ENCODE data around the gene TEX101. TPM values are rescaled to one million over a fixed set of nuclear protein-coding genes. Genes with fewer than 3 reads are reported as not detected.

Gene TEX101
- total RNA-seq, 1 experiment from 2014 or later = not detected

GRCh38 chr19:43408043-43408442, 6.6 kb upstream of the TEX101 start:
- no TSS peak for BruUV-seq (replicated peaks)
- intact Hi-C loops (cut with micrococcal nuclease; ENCODE audit: unreplicated experiment) = no loop called here
- peaks cover 11% of the 10 kb centered on the region; the same call in 1 of the 2 replicates for H3F3A ChIP-seq (ENCODE audit: insufficient read depth, low read depth)

DNA sequence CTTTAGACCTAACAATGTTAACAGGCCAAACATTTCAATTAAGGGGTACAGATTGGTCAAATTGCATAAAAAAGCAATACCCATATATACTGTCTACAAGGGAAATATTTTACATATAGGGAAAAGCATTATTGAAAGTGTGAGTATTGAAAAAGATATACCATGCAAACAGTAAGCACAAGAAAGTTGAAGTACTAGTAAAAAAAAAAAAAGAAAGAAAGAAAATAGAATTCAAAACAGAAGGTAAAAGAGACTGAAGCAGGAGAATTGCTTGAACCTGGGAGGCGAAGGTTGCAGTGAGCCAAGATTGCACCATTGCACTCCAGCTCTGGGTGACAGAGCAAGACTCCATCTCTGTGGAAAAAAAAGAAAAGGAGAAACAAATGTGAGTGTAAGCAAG, 5.3 kb upstream of the TEX101 start:
- ChIA-PET CTCF (no interaction called here), POLR2A (ENCODE audit: unreplicated experiment) (no interaction called here)
- Histone ChIP-seq H2AFZ (no peak overlapping the region), H3K4me1 (replicated peaks; ENCODE audit: insufficient read depth) (peaks cover 12% of the 10 kb centered on the region; the same call in 1 of the 2 replicates), H3K4me3 (no peak overlapping the region), H3K9me2 (ENCODE audit: insufficient read depth) (no peaks in the 10 kb centered on the region), H3K79me2 (ENCODE audit: low read depth) (no peaks in the 10 kb centered on the region), H3K9me3 (ENCODE audit: insufficient read depth, low read depth) (no peaks in the 10 kb centered on the region; the same call in 1 of the 2 replicates), H3K36me3 (ENCODE audit: low read depth) (no peaks in the 10 kb centered on the region), H4K20me1 (ENCODE audit: insufficient read depth) (no peaks in the 10 kb centered on the region), H3K4me2 (no peak overlapping the region), H3K27me3 (ENCODE audit: insufficient read depth, low read depth) (no peaks in the 10 kb centered on the region), H3F3A (ENCODE audit: insufficient read depth, low read depth) (peaks cover 12% of the 10 kb centered on the region; the same call in 1 of the 2 replicates), H3K27ac (no peak overlapping the region)
- TF ChIP-seq CTCF (conservative IDR thresholded peaks at IDR 0.05) (no peak), EZH2 (IDR thresholded peaks at IDR 0.05; ENCODE audit: low read depth) (no peak)
- BruUV-seq (replicated peaks) = no TSS peak
- DNase-seq = no peak
- intact Hi-C loops (cut with micrococcal nuclease; ENCODE audit: unreplicated experiment) = no loop called here

More at GRCh38 chr19:43408043-43408442, 6.6 kb upstream of the TEX101 start:
- Histone ChIP-seq H3K4me2 (no peak overlapping the region), H2AFZ (no peak overlapping the region), H3K27ac (no peak overlapping the region), H3K4me1 (replicated peaks; ENCODE audit: insufficient read depth) (peaks cover 12% of the 10 kb centered on the region; the same call in 1 of the 2 replicates), H3K9me2 (ENCODE audit: insufficient read depth) (no peaks in the 10 kb centered on the region), H3K79me2 (ENCODE audit: low read depth) (no peaks in the 10 kb centered on the region), H3K4me3 (no peak overlapping the region), H3K36me3 (ENCODE audit: low read depth) (no peaks in the 10 kb centered on the region), H3K27me3 (ENCODE audit: insufficient read depth, low read depth) (no peaks in the 10 kb centered on the region), H4K20me1 (ENCODE audit: insufficient read depth) (no peaks in the 10 kb centered on the region), H3K9me3 (ENCODE audit: insufficient read depth, low read depth) (no peaks in the 10 kb centered on the region; the same call in 1 of the 2 replicates)
- ChIA-PET CTCF (no interaction called here), POLR2A (ENCODE audit: unreplicated experiment) (no interaction called here)
- TF ChIP-seq EZH2 (IDR thresholded peaks at IDR 0.05; ENCODE audit: low read depth) (no peak), CTCF (conservative IDR thresholded peaks at IDR 0.05) (no peak)
- DNase-seq = no peak

DNA sequence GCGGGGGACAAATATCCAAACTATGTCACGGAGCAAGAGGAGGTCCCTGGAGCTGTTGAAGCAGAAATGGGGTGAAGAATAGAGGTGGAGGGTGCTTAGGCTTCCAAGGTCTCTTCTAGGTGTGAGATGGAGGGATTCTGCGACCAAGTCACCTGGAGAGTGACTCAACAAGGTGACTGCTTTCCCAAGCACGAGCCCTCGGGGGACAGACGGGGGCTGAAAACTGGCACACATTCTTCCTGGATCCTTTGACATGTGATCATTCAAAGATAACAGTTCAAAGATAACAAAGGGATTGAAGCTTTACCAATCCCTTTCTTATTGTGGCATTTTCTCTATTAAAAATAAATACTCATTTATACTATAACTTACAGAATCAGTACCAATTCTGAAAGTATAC, 2.2 kb upstream of the TEX101 start:
- H3K27ac ChIP-seq = no peak overlapping the region
- peaks cover 12% of the 10 kb centered on the region; the same call in 1 of the 2 replicates for H3F3A ChIP-seq (ENCODE audit: insufficient read depth, low read depth)
- no peak overlapping the region for H2AFZ ChIP-seq
- no peaks in the 10 kb centered on the region for H3K79me2 ChIP-seq (ENCODE audit: low read depth)
- no TSS peak for BruUV-seq (replicated peaks)
- H3K36me3 ChIP-seq (ENCODE audit: low read depth) = no peaks in the 10 kb centered on the region
- no peaks in the 10 kb centered on the region for H3K27me3 ChIP-seq (ENCODE audit: insufficient read depth, low read depth)
- peak; percentile 41 to 72 for DNase-seq
- TF ChIP-seq EZH2 (IDR thresholded peaks at IDR 0.05; ENCODE audit: low read depth) (no peak), CTCF (conservative IDR thresholded peaks at IDR 0.05) (no peak)
- no peak overlapping the region for H3K4me3 ChIP-seq
- H3K4me1 ChIP-seq (replicated peaks; ENCODE audit: insufficient read depth) = peaks cover 18% of the 10 kb centered on the region
- ChIA-PET CTCF (no interaction called here), POLR2A (ENCODE audit: unreplicated experiment) (no interaction called here)
- intact Hi-C loops (cut with micrococcal nuclease; ENCODE audit: unreplicated experiment) = no loop called here
- H3K9me3 ChIP-seq (ENCODE audit: insufficient read depth, low read depth) = no peaks in the 10 kb centered on the region; the same call in none of the 2 replicates
- no peaks in the 10 kb centered on the region for H4K20me1 ChIP-seq (ENCODE audit: insufficient read depth)
- H3K9me2 ChIP-seq (ENCODE audit: insufficient read depth) = no peaks in the 10 kb centered on the region
- peak overlapping the region; percentile 4; the same call in 1 of the 2 replicates for H3K4me2 ChIP-seq
